Epidermal melanocyte (primary cell): ENCODE results near the gene PADI1.

Source experiments
- DNase-seq: peaks from one replicate; pipeline ENCODE4 v3.0.0; 2011; ENCODE audit warnings: low spot score; ENCODE audit not compliant: insufficient read length

PADI1 gene

DNA sequence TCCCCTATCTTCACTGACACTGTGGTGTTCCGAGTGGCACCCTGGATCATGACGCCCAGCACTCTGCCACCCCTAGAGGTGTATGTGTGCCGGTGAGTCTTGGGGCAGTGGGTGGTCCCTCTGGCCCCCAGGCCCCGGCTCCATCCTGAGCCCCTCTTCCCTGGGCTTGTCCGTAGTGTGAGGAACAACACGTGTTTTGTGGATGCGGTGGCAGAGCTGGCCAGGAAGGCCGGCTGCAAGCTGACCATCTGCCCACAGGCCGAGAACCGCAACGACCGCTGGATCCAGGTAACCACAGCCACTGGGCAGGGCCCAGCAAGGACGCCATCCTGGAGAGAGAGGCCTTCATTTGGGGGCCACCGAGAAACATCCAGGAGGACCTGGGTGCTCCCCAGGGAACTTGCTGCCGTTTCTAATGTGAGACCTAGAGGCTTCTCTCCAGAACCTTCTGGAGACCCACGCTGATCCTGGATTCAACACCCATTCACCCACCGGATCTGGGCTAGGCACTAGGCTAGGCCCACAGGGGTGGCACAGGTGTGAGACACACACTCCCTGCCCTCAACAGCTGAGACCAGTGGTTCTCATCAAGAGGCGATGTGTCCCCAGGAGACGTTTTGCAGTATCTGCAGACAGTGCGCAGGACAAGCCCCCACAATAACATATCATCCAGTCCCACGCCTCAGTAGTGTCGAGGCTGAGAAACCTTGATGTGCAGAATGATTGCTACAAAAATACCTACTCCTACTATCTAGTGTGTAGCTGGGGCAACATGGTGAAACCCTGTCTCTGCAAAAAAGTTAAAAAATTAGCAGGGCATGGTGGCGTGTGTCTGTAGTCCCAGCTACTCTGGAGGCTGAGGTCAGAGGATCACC is 66.2 kb downstream of the PADI1 start:
- no peak for DNase-seq

DNA sequence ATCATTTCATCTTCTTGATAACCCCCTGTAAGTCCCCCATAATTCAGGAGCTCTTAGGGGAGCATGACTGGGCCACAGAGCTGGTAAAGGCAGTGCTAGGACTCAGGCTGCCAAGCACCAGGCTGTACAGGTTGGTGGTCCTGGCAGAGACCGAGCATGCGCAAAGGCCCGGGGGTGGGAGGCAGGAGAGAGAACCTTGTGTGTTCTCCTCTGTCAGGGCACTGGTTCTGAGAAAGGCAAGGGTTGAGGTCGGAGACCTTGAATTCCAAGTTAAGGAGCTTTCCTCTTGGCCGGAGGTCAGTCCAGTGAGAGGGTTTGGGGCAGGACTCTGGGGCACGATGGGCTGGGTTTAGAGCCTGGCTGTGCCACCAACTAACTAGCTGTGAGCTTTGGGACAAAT is 67.1 kb downstream of the PADI1 start:
- no peak for DNase-seq

DNA sequence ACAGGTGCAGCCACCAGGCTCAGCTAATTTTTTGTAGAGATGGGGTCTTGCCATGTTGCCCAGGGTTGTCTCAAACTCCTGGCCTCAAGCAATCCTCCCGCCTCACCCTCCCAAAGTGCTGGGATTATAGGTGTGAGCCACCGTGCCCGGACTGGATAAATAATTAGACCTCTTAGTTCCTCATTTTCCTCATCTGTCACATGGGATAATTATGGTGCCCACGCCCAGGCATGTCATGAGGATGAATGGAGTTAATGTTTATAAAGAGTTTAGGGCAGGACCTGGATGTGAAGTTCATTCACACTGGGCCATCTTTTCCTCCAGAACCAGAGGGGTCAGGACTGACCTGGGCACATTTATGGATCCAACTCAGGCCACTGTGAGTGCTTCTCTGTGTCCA is 67.7 kb downstream of the PADI1 start:
- no peak for DNase-seq

DNA sequence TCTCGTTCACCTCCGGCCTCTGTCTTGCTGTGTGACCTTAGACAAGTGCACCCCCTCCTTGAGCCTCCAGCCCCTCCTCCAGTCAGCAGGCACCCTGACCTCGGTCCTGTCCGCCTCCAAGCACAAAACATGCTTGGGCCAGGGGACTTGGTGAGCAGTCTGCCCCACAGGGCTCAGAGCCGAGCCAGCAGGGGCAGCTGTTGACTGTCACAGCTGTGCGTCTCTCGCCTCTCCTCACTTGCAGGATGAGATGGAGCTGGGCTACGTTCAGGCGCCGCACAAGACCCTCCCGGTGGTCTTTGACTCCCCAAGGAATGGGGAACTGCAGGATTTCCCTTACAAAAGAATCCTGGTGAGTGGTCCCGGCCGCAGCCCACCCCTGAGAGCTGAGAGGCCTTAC is 68.2 kb downstream of the PADI1 start:
- DNase-seq, result no peak

DNA sequence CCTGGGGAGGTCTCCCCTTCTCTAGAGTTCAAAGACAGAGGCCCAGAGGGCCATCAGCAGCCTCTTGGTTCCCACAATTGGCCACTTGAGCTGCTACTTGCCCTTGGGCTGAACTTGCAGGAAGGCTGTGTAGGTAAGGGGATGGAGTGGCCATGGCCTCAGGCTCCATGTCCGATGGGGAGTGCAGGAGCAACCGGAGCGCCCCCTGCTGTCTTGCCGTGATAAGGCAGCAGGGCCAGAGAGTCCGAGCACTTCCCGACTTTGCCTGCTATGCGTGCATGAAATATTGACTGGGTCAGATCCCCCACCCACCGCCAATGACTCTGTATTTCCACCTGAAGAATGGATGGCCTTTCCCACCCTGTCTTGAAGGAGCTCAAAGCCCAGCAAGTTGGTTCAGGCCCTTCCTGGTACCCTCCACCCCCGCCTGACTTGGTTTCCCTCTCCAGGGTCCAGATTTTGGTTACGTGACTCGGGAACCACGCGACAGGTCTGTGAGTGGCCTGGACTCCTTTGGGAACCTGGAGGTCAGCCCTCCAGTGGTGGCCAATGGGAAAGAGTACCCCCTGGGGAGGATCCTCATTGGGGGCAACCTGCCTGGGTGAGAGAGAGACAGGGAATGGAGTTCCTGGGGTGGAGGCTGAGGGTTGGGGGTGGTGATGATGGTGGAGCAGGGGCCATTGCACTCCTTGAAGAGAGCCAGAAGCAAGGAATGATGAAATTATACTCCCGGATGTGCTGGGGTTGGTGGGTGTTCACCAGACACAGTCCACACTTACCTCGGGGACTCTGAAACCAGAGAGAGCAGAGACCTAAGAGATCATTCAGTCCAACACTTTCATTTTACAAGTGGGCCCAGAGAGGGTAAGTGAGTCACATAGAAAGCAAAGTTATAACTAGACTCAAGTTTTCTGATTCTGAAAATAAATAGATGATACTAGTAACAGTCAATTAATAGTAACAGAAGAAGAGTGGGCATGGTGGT is 69.5 kb downstream of the PADI1 start:
- peak; percentile 53 for DNase-seq

DNA sequence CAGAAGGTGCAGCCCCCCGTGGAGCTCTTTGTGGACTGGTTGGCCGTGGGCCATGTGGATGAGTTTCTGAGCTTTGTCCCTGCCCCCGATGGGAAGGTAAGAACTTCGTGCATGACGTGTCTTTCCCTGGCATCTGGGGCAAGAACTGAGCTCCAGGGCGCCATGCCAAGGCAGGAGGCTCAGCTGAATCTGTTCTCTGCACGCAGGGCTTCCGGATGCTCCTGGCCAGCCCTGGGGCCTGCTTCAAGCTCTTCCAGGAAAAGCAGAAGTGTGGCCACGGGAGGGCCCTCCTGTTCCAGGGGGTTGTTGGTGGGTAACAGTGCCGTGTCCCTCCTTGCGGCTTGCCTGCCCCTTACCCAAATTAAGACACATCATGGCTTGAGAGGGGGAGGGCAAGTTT is 71.6 kb downstream of the PADI1 start:
- DNase-seq, result no peak

DNA sequence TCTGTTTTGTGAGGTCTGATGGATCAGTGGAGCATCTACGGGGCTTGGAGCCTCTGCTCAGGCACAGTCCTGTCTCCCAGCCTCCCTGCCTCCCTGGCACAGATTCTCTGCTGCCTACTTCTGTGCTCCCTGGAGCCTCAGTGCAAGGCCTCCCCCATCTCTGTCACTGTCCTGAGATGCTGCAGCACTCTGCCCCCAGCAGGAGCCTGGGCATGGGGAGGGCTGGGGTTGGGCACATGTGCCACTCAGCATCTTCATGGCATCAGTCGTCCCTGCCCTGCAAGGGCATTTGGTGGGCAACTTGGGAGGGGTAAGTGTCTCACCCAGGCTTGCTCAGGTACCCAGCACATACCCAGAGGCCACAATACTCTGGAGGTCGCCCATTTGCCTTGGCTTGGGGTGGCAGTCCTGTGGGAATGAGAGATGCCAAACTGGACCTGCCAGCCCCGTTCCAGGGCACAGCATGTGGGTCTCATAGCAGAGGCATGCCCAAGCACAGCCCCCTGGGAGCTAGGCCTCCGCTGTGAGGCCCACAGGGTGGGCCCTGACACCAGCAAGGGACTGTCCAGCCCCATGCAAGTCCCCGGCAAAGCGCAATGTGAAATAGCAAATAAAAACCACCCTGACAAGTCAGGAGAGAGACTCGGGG is 72.7 kb downstream of the PADI1 start:
- DNase-seq, result no peak

DNA sequence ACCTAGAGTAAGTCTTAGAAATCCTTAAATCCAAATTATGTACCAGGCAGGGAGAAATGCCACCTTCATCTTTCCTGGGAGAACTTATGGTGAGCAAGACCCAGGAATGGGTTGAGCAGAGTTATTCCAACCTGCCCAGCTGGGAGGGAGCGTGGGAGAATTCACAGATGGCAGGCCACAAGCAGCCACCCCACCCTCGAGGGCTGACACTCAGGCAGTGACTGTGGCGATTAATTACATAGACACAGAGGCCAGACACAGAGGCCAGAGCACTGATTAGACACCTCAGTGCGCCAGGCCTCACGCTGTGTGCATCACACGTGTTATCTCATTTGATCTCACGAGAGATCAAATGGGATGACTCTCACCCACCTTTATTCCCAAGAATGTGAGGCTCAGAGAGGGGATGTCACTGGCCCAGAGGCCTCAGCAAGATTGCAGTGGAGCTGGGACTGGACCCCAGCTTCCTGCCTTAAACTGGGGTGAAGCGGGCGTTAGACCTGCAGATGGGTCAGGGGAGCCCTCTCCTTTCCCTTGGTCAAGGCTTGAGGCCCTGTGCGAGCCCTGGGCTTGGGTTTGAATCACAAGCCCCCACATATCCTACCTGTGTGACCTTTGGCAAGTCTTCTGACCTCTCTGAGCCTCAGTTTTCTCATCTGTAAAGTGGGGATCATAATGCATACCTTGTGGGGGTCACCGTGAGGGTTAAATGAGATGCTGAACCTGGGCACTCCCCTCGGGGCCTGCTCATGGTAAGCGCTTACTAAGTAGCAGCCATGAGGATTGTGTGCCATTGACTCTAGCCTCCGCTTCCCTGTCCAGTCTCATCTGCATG is 74.3 kb downstream of the PADI1 start:
- DNase-seq, result no peak

DNA sequence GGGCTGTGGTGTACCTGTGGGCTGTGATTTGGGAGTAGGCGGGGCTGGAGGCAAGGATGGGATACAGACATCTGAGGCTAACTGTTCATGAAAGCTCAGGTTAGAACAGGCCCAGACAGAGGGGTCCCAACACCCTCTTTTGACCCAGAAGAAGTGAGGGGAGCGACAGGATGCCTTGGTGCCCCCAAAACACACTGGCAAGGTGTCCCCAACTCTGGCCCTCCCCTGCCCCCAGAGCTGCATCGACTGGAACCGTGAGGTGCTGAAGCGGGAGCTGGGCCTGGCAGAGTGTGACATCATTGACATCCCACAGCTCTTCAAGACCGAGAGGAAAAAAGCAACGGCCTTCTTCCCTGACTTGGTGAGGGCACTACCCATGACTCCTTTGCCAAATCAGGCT is 75.5 kb downstream of the PADI1 start:
- DNase-seq, result no peak

DNA sequence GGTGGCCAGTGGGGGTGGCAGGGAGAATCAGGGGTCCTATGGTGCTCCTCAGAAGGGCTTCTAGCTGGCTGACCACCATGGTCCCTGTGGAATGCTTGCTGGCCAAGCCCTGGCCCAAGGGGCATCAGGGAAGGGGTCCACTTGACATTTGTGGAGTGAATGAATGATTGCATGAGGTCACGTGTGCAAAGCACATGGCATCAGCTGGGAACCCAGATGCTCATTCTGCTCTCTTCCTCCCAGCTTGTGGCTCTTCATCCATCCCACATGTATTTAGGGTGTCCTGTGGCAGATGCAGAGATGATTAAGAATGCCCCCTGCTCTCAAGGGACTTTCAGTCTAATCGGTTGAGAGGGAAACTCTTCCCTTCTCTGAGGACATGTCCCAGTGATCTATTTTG is 76.0 kb downstream of the PADI1 start:
- no peak for DNase-seq

DNA sequence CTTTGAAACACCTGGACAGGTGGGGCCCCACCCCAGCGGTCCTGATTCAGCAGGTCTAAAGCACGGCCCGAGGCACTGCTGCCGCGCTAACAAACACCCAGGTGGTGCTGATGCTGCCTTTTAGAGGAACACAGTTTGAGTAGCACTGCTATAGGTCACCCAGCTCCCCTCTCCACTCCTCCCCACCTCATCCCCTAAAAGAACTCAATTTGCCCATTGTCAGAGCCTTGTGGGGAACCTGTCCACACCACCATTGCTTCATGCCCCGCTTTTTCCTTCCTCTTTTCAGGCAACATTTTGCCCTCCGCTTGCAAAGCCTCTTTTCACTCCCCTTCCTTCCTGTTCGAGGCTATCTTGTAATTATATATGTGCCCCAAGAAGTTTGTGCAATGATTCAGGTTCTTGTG is 76.8 kb downstream of the PADI1 start:
- DNase-seq, result no peak

DNA sequence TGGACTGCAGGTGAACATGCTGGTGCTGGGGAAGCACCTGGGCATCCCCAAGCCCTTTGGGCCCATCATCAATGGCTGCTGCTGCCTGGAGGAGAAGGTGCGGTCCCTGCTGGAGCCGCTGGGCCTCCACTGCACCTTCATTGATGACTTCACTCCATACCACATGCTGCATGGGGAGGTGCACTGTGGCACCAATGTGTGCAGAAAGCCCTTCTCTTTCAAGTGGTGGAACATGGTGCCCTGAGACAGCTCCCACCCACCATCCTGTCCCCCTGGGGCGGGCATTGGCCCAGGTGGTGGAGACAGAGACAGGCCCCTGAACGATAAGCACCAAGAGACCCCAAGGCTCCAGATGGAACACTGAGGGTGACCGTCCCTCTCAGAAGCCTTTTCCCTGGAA is 77.9 kb downstream of the PADI1 start:
- no peak for DNase-seq

DNA sequence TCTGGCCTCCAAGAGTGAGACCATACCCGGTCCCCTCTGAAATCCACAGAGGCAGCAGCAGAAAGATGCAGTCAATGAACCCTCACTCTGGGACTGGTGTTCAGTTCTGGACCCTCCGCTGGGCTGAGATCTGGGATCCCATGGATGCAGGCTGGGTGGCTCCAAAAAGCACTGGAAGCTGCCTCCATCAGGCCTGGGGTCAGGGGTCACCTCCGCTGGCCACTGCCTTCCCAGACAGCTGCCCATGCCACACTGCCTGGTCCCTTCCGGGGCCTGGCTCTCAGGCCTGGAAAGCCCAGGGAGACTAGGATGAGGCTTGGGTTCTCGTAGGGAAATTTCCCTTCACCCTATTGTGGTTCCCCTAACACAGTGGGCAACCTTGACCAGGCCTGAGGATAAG is 81.7 kb downstream of the PADI1 start:
- DNase-seq, result no peak

DNA sequence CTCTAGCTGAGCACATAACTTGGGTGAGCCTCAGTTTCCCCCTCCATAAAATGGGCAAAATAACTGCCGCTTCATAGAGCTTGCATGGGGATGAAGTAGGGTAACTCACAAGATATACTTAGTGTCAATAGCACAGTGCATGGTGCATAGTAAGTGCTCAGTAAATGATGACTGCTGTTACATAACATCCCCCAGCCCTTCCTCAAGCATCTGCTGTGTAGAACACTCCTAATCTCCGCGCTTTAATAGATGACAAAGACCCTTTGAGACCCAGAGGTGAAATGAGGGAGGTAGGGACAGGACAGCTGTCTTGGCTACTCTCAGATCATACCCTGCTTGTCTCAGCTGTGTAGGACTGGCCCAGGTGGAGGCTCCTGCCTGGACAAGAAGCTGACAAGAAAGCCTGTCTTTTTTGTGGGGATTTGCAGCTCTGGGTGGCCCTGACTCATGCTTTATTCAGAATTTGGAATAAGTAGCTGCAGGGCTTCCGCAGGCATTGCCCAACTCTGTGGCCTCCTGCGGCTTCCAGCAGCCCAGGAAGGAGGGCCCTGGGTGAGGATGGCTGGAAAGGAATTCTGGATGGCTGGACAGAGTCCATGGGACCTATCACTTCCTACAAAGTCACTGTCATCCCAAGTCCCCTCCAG is 82.3 kb downstream of the PADI1 start:
- DNase-seq, result no peak

DNA sequence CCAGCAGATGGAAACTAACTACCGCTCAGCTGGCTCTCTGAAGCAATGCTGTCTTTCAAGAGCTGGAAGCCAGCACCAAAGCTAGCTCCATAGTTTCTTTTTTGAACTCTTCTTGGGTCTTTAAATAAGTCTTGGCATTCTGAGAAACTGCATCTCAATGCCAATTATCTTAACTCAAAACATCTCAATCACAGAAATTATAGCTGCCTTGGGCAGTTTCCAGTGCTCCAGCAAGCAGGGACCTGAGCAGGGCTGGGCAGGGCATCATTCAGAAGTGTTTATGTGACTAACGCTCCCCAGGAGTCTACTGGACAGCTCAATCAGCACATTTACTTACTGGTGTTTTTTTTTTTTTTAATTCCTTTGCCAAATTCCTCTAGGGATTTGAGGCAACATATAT is 84.8 kb downstream of the PADI1 start:
- DNase-seq, result no peak

DNA sequence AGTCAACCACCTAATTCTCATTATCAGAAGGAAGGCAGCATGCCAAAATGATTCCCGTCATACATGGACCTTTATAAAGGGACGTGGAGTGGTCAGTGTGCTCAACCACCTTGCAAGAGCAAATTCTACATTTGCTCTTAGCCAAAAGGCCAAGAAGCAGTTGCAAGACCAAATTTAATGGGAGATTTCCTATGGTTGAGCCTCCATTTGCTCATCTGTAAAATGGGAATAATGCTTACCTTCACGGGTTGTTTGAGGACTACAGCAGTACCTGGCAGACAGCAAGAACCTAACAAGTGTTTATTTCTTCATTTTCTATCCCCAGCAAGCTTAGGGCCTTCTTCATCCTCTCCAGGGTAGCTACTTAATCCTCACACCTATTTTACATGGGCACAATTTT is 85.6 kb downstream of the PADI1 start:
- no peak for DNase-seq

DNA sequence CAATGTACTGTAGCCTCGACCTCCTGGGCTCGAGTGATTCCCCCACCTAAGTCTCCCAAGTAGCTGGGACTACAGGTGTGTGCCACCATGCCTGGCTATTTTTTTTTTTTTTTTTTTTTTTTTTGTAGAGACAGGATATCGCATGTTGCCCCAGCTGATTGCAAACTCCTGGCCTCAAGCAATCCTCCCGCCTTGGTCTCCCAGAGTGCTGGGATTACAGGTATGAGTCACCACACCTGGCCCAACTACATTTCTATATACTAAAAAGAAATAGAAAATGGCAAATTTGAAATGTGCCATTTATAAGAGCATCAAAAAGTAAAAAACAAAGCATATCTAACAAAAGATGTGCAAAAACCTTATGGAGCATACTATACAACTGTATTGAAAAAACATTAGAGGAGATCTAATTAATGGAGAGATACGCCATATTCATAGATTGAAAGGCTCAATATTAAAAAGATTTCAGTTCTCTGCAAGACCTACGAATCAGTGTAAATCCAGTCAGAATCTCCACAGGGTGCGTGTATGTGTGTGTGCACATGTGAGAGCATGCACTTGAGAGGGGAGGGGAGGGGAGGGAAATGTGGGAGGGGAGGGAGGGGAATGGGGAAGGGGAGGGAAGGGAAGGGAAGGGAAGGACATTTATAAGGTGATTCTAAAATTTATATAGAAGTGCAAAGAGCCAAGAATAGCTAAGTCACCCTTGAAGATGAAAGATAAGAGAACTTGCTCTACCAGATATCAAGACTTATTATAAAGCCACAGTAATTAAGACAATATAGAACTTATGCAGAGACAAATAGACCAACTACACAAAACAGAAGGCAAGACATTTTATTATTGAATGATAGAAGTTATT is 87.6 kb downstream of the PADI1 start:
- no peak for DNase-seq

DNA sequence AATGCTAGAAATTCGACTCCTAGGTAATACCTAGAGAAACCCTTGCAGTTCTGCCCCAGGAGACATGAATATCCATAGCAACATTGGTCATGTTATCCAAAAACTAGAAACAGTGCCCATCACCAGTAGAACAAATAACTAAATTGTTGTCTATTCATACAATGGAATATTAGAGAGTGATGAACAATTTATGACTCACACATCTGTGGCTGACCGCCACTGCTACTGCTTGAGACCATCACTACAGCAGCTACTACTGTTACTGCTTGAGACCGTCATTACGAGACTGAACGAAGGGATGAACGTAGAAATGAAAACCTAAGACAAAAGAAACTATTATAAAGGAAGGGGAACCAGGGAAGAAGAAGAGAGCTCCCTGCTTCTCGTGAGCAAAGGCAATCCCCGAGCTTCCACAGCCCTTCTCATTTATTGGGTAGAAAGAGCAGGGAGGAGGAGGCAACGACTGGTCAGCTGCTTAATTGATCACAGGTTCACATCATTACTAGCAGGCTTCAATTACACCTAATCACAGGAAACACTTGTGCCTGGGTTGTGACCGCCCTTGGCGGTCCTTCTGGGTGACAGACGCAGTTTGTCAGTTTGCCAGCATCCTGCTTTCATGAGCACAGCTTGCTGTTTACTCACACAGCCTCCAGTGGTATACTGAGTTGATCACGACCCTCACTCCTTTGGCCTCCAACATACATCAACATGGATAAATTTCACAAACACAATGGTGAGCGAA is 88.9 kb downstream of the PADI1 start:
- no peak for DNase-seq

DNA sequence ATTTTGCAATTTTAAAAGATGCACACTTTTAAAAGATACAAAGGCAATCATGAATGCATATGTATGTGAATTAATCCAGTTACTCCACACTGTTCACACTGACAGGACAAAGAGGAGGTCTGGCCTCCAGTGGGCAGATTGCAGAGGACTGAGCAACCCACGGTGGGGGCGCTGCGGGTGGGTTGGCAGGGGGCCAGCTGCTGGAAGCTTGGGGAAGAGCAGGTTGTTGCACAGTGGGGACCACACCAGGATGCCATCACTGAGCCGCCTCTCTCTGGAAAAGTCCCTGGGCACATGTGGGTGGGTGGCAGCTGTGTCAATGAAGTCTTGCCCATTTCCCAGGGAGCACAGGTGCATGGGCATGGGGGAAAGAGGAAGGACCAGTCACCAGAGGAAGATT is 90.4 kb downstream of the PADI1 start:
- no peak for DNase-seq
